ENCODE data around the gene ADIPOR2. TPM values are rescaled to one million over a fixed set of nuclear protein-coding genes. Genes with fewer than 3 reads are reported as not detected.

ADIPOR2 gene
- total and polyA plus RNA-seq, 12 donors, result 18.5 to 47.7 (median 41.6) TPM

GRCh38 chr12:1696800-1697199 is 5.9 kb downstream of the ADIPOR2 start:
- TF ChIP-seq, protein P1, sequence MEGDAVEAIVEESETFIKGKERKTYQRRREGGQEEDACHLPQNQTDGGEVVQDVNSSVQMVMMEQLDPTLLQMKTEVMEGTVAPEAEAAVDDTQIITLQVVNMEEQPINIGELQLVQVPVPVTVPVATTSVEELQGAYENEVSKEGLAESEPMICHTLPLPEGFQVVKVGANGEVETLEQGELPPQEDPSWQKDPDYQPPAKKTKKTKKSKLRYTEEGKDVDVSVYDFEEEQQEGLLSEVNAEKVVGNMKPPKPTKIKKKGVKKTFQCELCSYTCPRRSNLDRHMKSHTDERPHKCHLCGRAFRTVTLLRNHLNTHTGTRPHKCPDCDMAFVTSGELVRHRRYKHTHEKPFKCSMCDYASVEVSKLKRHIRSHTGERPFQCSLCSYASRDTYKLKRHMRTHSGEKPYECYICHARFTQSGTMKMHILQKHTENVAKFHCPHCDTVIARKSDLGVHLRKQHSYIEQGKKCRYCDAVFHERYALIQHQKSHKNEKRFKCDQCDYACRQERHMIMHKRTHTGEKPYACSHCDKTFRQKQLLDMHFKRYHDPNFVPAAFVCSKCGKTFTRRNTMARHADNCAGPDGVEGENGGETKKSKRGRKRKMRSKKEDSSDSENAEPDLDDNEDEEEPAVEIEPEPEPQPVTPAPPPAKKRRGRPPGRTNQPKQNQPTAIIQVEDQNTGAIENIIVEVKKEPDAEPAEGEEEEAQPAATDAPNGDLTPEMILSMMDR (IDR thresholded peaks at IDR 0.05), result no peak
- Histone ChIP-seq H3K4me3 (no peak overlapping the region), H3K27ac (no peak overlapping the region), H3K36me3 (peaks cover 0 to 13% (median 0%) of the 10 kb centered on the region in 9 donors), H3K9me3 (no peaks in the 10 kb centered on the region), H3K27me3 (no peaks in the 10 kb centered on the region), H3K4me1 (peaks cover 9 to 58% (median 36%) of the 10 kb centered on the region in 9 donors)
- DNase-seq, result no peak
- ATAC-seq, result no peak
- intact Hi-C loops (cut with DNase I), result loop anchor here in 1 of 10 donors (5.0 kb wide), 1 partner anchor 86 kb away; no protein-coding TSS in a partner anchor

DNA sequence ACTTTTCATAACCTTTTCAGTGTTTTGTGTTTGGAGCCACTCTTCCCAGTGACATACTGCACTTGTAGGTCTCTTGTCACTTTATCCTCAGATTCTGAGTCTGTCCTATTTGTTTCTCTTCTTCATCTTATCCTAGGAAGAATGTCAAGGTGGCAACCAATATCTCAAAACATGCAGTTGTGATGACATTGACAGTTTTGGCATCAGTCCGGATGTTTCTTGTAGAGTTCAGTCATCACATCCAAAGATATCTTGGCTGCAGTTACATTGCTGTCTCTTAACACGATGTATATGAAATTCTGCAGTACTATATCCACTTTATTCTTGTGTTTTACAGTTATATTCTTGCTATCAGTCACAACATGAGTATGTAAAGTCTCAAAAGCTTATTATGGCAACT is 6.4 kb downstream of the ADIPOR2 start:
- no peaks in the 10 kb centered on the region for H3K9me3 ChIP-seq
- H3K4me1 ChIP-seq, result peaks cover 9 to 55% (median 33%) of the 10 kb centered on the region in 9 donors
- H3K36me3 ChIP-seq, result peaks cover 0 to 13% (median 0%) of the 10 kb centered on the region in 9 donors
- ATAC-seq, result no peak
- intact Hi-C loops (cut with DNase I), result loop anchor here in 1 of 10 donors (5.0 kb wide), 1 partner anchor 85 kb away; no protein-coding TSS in a partner anchor
- TF ChIP-seq, protein P1 (IDR thresholded peaks at IDR 0.05), result no peak
- DNase-seq, result no peak
- no peak overlapping the region for H3K4me3 ChIP-seq
- H3K27ac ChIP-seq, result no peak overlapping the region
- WGBS, 2 donors, result 20 to 24% methylated on average over 2 of the region's 2 CpGs
- no peaks in the 10 kb centered on the region for H3K27me3 ChIP-seq

DNA sequence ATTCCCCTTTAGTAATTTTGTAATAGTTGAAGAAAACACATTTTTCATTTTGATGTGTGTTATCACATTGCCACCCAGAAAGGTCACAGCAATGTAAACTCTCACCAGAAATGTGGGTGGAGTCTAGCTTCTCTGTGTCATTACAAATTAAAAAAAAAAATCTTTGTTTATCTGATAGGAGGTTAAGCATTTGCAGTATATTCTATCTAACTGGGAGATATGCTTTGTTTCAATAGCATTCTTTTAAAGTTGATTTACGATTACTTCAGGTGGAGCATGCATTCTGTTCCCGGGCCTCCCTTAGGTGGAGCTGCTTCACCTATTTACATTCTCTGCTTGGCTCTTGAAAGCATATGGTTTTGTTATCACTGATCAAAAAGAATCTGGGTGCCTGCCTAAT is 7.8 kb downstream of the ADIPOR2 start:
- no peak overlapping the region for H3K4me3 ChIP-seq
- peaks cover 0 to 4% (median 0%) of the 10 kb centered on the region in 9 donors for H3K36me3 ChIP-seq
- peaks cover 9 to 45% (median 27%) of the 10 kb centered on the region in 9 donors for H3K4me1 ChIP-seq
- TF ChIP-seq, protein P1 (IDR thresholded peaks at IDR 0.05), result no peak
- intact Hi-C loops (cut with DNase I), result loop anchor here in 1 of 10 donors (5.0 kb wide), 1 partner anchor 84 kb away; no protein-coding TSS in a partner anchor
- H3K27ac ChIP-seq, result no peak overlapping the region
- no peaks in the 10 kb centered on the region for H3K9me3 ChIP-seq
- DNase-seq (no peak), ATAC-seq (no peak)
- 91 to 96% methylated on average over 2 of the region's 2 CpGs for WGBS, 2 donors
- no peaks in the 10 kb centered on the region for H3K27me3 ChIP-seq

DNA sequence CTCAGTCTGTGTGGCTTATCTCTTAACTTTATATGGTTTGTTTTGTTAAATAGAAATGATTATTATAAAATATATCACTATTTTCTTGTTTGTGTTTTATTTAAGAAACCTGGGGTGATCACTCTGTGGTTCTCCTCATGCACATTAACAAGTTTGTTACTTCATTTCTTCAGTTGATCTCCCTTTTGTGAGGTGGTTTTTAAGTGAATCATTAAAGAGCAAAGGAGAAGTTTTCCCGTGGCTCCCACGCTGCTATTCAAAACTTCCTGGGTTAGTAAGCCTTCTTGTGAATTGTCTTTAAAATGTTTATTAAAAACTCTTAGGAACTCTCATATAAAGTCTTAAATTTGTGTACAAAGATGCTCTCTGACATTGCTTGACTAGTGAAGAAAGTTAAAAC is 11.8 kb downstream of the ADIPOR2 start:
- H3K4me3 ChIP-seq, result no peak overlapping the region
- peaks cover 0 to 55% (median 22%) of the 10 kb centered on the region in 9 donors for H3K4me1 ChIP-seq
- H3K27me3 ChIP-seq, result no peaks in the 10 kb centered on the region
- TF ChIP-seq, protein P1 (IDR thresholded peaks at IDR 0.05), result no peak
- H3K9me3 ChIP-seq, result no peaks in the 10 kb centered on the region
- WGBS, 2 donors, result 47 to 65% methylated on average over 2 of the region's 2 CpGs
- H3K27ac ChIP-seq, result no peak overlapping the region
- DNase-seq (no peak), ATAC-seq (no peak)
- no peaks in the 10 kb centered on the region for H3K36me3 ChIP-seq
- intact Hi-C loops (cut with DNase I), result loop anchor here in 1 of 10 donors (10.0 kb wide), 1 partner anchor 82 kb away; no protein-coding TSS in a partner anchor
